Progenitor cell of endocrine pancreas (in vitro differentiated cells): Measurements from ENCODE around the gene AMELY. TPM values are rescaled to one million over a fixed set of nuclear protein-coding genes. Genes with fewer than 3 reads are reported as not detected.
"Not testable (repeated sequence)": the region's sequence is repeated elsewhere in the genome, so short reads cannot be mapped to it uniquely, and the experiment has no call there.

Experiments
- DNase-seq: peaks from one replicate; pipeline ENCODE4 v3.0.0; 2021; ENCODE audit warnings: low spot score; ENCODE audit not compliant: unreplicated experiment
- H3K27ac Mint-ChIP-seq: 2 replicates; pipeline ENCODE4 v1.8.0; 2021; ENCODE audit warnings: mild to moderate bottlenecking, moderate library complexity, mixed read lengths
- H3K27me3 Mint-ChIP-seq: 2 replicates; pipeline ENCODE4 v1.8.0; 2021; ENCODE audit warnings: mixed read lengths
- H3K36me3 Mint-ChIP-seq: 2 replicates; pipeline ENCODE4 v1.8.0; 2022; ENCODE audit warnings: mixed read lengths; ENCODE audit not compliant: insufficient read depth
- H3K4me1 Mint-ChIP-seq: 2 replicates; pipeline ENCODE4 v1.8.0; 2021; ENCODE audit warnings: low read depth, mixed read lengths
- H3K4me3 Mint-ChIP-seq: 2 replicates; pipeline ENCODE4 v1.8.0; 2021; ENCODE audit warnings: low read depth, mild to moderate bottlenecking, moderate library complexity, mixed read lengths
- H3K9me3 Mint-ChIP-seq: 2 replicates; pipeline ENCODE4 v1.8.0; 2021; ENCODE audit warnings: low read depth, mixed read lengths
- CTCF ChIP-seq: fragments of 200-600 bp; sonication (generic); IDR thresholded peaks from one replicate; pipeline ENCODE4 v1.5.0; 2021; ENCODE audit warnings: antibody characterized with exemption, mild to moderate bottlenecking; ENCODE audit not compliant: unreplicated experiment
- total RNA-seq: library from RNA; stranded (reverse); gene quantifications from 2 replicates; pipeline ENCODE4 v1.2.1, GENCODE V29; 2021

The AMELY gene
- total RNA-seq, 1 donor from 2014 or later, result not detected

- no peak overlapping the region for H3K4me3 Mint-ChIP-seq
- no peak for TF ChIP-seq CTCF
- H3K9me3 Mint-ChIP-seq, result no peaks in the 10 kb centered on the region
- no peak overlapping the region for H3K27ac Mint-ChIP-seq
- no peak for DNase-seq
- no peaks in the 10 kb centered on the region for H3K27me3 Mint-ChIP-seq
- no peaks in the 10 kb centered on the region for H3K36me3 Mint-ChIP-seq
- no peaks in the 10 kb centered on the region for H3K4me1 Mint-ChIP-seq
Observed at GRCh38 chrY:6895236-6895635, 16.3 kb downstream of the AMELY start.

- H3K27me3 Mint-ChIP-seq, result no peaks in the 10 kb centered on the region
- DNase-seq, result no peak
- H3K9me3 Mint-ChIP-seq, result no peaks in the 10 kb centered on the region
Observed at GRCh38 chrY:6894496-6894895, 17.1 kb downstream of the AMELY start.

GRCh38 chrY:6849384-6849783 lies 62.2 kb downstream of the AMELY start:
- no peaks in the 10 kb centered on the region for H3K27me3 Mint-ChIP-seq
- H3K9me3 Mint-ChIP-seq, result no peaks in the 10 kb centered on the region
- H3K36me3 Mint-ChIP-seq, result no peaks in the 10 kb centered on the region
- no peak overlapping the region for H3K4me3 Mint-ChIP-seq
- no peak overlapping the region for H3K27ac Mint-ChIP-seq
- TF ChIP-seq CTCF, result no peak
- no peak for DNase-seq
- H3K4me1 Mint-ChIP-seq, result no peaks in the 10 kb centered on the region

More at GRCh38 chrY:6894496-6894895, 17.1 kb downstream of the AMELY start:
- Mint-ChIP-seq H3K4me3 (no peak overlapping the region), H3K4me1 (no peaks in the 10 kb centered on the region), H3K27ac (no peak overlapping the region), H3K36me3 (no peaks in the 10 kb centered on the region)
- TF ChIP-seq CTCF, result no peak

- H3K9me3 Mint-ChIP-seq, DNase-seq, H3K27me3 Mint-ChIP-seq, H3K4me1 Mint-ChIP-seq, H3K4me3 Mint-ChIP-seq, H3K27ac Mint-ChIP-seq, H3K36me3 Mint-ChIP-seq: not testable (repeated sequence)
Observed at GRCh38 chrY:6842650-6843049, 68.9 kb downstream of the AMELY start.

Other genes with a start within 250 kb of the AMELY start
- not detected in 2 replicates for gene TBL1Y, start 1.1 kb downstream of the AMELY start, total RNA-seq